GM10248 (cell line): ENCODE results near the gene TMEM156.

ENCODE experiments used
- CTCF ChIA-PET: fragments of 300-600 bp; sonication (Branson Sonifier 250); formaldehyde crosslinking; extraction: SDS; loops from one replicate; lab custom pipeline; 2021; ENCODE audit warnings: antibody characterized with exemption; lab: Yijun Ruan, JAX
- POLR2A ChIA-PET: fragments of 350-650 bp; sonication (Branson Sonifier 250); formaldehyde crosslinking; extraction: SDS; loops from one replicate; lab custom pipeline; 2020; ENCODE audit warnings: antibody characterized with exemption; lab: Yijun Ruan, JAX
- DNase-seq: peaks from one replicate; pipeline ENCODE4 v3.0.0; 2012; ENCODE audit errors: extremely low spot score
- TF ChIP-seq, protein P1 (sequence below): IDR thresholded peaks from 2 replicates; pipeline ENCODE4 v1.5.1; 2012; ENCODE audit warnings: mild to moderate bottlenecking, low read depth; ENCODE audit errors: extremely low read depth, missing control alignments, control extremely low read depth

TMEM156 gene

DNA sequence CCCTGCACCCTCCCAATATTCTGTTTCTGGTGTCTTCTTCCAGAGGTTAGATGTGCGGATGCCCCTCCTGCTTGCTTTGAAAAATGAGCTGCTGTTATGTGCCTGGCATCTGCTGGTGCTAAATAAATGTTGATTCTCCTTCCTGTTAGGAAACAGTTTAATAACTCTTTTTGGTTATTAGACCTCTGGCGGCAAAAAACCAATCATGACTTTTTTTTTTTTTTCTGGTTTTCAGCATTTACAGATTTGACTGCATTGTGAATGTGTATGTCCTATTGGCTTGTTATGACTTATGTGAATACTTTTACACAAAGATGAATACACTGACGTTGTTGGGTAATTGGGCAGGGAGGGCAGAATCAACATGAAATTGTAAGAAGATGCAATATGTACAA lies 13.6 kb upstream of the TMEM156 start:
- ChIA-PET CTCF (interaction anchor here (0.6 to 2.6 kb wide), 5 partner anchors 12 to 383 kb away, joined by 3 to 8 read pairs (median 4); no protein-coding TSS in a partner anchor), POLR2A (no interaction called here)
- no peak for DNase-seq
- TF ChIP-seq, protein P1, sequence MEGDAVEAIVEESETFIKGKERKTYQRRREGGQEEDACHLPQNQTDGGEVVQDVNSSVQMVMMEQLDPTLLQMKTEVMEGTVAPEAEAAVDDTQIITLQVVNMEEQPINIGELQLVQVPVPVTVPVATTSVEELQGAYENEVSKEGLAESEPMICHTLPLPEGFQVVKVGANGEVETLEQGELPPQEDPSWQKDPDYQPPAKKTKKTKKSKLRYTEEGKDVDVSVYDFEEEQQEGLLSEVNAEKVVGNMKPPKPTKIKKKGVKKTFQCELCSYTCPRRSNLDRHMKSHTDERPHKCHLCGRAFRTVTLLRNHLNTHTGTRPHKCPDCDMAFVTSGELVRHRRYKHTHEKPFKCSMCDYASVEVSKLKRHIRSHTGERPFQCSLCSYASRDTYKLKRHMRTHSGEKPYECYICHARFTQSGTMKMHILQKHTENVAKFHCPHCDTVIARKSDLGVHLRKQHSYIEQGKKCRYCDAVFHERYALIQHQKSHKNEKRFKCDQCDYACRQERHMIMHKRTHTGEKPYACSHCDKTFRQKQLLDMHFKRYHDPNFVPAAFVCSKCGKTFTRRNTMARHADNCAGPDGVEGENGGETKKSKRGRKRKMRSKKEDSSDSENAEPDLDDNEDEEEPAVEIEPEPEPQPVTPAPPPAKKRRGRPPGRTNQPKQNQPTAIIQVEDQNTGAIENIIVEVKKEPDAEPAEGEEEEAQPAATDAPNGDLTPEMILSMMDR: no peak

DNA sequence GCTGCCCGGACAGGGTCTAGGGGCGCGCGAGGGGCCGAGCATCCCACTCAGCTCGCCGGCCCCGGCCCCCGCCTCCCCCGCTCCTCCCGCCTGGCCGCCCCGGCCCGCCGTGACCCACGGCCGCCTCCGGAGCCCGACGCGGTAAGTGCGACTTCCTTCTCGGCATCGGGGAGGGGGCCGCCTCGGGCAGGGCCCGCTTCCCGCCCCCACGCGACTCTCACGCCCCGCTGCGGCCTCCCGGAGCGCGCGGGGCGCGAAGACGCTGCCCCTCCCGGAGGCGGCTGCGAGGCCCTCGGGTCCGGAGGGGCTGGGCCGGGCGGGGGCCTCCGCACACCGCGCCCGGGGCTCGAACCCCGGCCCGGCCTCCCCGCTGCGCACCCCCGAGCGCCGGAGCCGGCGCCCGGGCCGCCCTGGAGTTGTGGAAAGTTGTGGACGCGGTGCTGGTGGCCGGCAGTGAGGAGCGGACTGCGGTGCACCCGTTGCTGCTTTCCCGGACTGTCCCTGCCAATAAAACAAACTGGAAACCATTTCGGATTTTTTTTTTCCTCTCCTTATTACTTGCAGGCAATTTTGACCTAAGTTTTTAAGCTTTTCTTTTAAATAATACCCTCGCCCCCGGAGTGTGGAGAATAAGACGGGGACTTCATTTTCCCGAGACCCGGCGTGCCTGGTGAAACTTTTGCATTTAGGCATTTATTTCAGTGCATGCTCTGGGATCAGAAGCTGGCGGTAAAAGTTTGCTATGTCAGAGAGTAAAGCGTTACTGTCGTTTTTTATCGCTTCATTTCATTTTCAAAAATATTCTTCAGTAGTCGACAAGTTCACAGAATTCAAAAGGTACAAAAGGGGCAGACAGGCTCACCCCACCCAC lies 13.0 kb upstream of the TMEM156 start:
- DNase-seq: no peak
- TF ChIP-seq, protein P1: no peak
- CTCF ChIA-PET: interaction anchor here (0.6 to 2.6 kb wide), 8 partner anchors 10 to 383 kb away, joined by 3 to 11 read pairs (median 5); no protein-coding TSS in a partner anchor
- POLR2A ChIA-PET: interaction anchor here (0.6 to 1.2 kb wide), 3 partner anchors 15 to 284 kb away, joined by 3 to 7 read pairs (median 5); no protein-coding TSS in a partner anchor

DNA sequence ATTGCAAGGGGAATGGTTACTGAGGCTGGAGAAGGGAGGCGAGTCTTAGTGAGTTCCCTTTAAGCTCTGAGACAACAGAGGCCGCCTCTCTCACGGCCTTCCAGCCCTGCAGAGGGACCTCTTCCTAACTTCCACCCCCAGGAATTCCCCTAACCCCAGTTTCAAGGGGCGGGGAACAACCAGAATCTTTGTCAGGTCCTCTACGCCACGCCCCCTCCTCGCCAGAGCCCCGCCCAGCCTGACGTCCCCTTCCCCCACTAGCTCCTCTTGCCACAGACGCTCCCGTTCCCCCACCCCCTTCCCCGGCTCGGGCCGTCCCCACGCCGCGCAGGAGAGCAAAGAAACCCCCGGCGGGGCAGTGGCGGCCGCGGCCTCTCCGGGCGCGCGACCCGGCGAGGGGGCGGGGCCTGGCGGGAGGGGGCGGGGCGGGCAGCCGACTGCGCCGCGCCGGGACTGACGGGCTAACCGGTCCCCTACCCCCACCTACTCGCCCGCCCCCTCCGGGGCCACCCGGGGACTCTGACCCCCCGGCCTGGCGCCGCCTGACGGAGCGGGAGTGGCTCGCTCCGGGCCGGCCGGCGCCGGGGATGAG lies 12.3 kb upstream of the TMEM156 start:
- TF ChIP-seq, protein P1: peak; percentile 2
- CTCF ChIA-PET: interaction anchor here (0.9 to 2.1 kb wide), 11 partner anchors 11 to 184 kb away, joined by 3 to 11 read pairs (median 4); partner anchors contain the start of gene TMEM156
- DNase-seq: peak; percentile 91
- POLR2A ChIA-PET: interaction anchor here (1.1 to 1.2 kb wide), 2 partner anchors 14 to 16 kb away, joined by 3 to 7 read pairs; no protein-coding TSS in a partner anchor

DNA sequence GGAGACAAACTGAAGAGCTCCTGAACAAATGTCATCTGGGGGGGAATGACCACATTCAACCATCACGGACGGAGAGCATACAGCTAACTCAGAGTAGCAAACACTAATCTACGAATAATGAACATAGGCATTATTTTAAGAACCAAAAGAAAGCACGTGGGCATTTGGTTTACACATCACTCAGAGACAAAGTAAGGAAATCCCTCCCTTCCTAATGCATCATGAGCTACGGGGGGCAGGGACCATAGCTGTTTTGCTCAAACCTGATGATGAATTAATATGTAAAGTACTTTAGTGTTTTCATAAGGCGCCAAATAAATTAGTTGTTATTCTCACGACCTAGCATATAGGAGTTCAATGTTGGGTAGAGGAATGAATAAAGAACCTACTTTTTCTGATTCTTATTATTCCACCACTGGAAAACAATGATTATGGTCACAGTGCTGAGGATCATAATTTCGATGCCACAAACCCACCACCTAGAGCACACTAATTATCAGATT lies 11.7 kb upstream of the TMEM156 start:
- POLR2A ChIA-PET: interaction anchor here (1.1 to 1.2 kb wide), 2 partner anchors 13 to 16 kb away, joined by 3 to 7 read pairs; no protein-coding TSS in a partner anchor

DNA sequence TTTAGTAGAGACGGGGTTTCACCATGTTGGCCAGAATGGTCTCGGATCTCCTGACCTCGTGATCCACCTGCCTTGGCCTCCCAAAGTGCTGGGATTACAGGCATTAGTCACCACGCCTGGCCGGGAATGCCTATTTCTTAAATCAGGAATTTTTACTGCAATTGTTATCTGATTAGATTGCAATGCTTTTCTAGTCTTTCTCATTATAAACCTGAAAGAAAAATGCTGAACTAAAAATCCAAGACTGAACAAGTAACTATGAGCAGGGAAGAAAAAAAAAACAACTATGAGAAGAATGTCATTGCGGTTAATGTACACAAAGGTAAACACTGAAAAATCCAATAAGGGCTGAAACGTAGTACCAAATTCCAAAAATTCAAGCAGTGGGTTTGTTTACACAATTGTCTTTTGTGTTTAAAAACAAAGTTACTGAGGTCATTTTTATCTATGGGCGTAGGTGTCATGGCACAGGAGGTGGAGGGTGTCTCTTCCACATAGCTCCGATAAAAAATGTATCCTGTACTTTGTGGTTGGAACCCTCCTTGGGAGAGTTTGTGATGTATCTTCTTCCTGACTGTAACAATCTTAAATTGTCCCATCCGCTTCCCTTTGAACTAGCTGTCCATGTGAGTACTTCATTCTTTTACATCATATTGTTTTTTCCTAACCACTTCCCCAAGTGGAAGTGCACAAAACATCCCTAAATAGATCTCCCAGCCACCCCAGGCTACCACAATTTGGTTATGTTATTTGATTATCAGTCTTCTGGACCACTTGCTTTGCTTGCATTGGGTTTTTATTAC lies 11.1 kb upstream of the TMEM156 start:
- CTCF ChIA-PET: interaction anchor here (0.9 to 2.1 kb wide), 9 partner anchors 10 to 183 kb away, joined by 3 to 11 read pairs (median 4); partner anchors contain the start of gene TMEM156
- DNase-seq: no peak
- TF ChIP-seq, protein P1: no peak
- POLR2A ChIA-PET: no interaction called here

More for the DNA sequence above, 11.7 kb upstream of the TMEM156 start:
- TF ChIP-seq, protein P1: no peak
- DNase-seq: peak; percentile 29
- CTCF ChIA-PET: interaction anchor here (0.9 to 2.1 kb wide), 10 partner anchors 11 to 183 kb away, joined by 3 to 11 read pairs (median 4); partner anchors contain the start of gene TMEM156
